ENCODE measurements around the gene CCKAR. TPM values are rescaled to one million over a fixed set of nuclear protein-coding genes. Genes with fewer than 3 reads are reported as not detected.

Gene CCKAR
- total and polyA plus RNA-seq, 9 donors = 0.06 to 0.17 TPM; not detected in 7

- H3K4me1 ChIP-seq (ENCODE audit: control insufficient read depth, insufficient read depth, low read length) = no peaks in the 10 kb centered on the region
- 43% methylated on average over 2 of the region's 8 CpGs for WGBS (ENCODE audit: insufficient coverage)
- DNase-seq = no peak
Observed at GRCh38 chr4:26447378-26447777, 42.9 kb downstream of the CCKAR start.

GRCh38 chr4:26441771-26442170, 48.5 kb downstream of the CCKAR start:
- Histone ChIP-seq H3K36me3 (ENCODE audit: control insufficient read depth, insufficient read depth, low read length) (peaks cover 9% of the 10 kb centered on the region), H3K9me3 (replicated peaks; ENCODE audit: control insufficient read depth, low read depth, low read length) (peaks cover 17% of the 10 kb centered on the region), H3K4me3 (ENCODE audit: low read length) (no peak overlapping the region), H3K27me3 (ENCODE audit: control insufficient read depth, insufficient read depth, low read length) (no peaks in the 10 kb centered on the region), H3K4me1 (ENCODE audit: control insufficient read depth, insufficient read depth, low read length) (no peaks in the 10 kb centered on the region), H3K27ac (ENCODE audit: low read length) (no peak overlapping the region)
- no CpG with 5 or more reads among the region's 5 CpGs for WGBS (ENCODE audit: insufficient coverage)
- DNase-seq = no peak

More at GRCh38 chr4:26447378-26447777, 42.9 kb downstream of the CCKAR start:
- Histone ChIP-seq H3K9me3 (replicated peaks; ENCODE audit: control insufficient read depth, low read depth, low read length) (peaks cover 20% of the 10 kb centered on the region), H3K36me3 (ENCODE audit: control insufficient read depth, insufficient read depth, low read length) (no peaks in the 10 kb centered on the region), H3K27me3 (ENCODE audit: control insufficient read depth, insufficient read depth, low read length) (no peaks in the 10 kb centered on the region), H3K4me3 (ENCODE audit: low read length) (no peak overlapping the region), H3K27ac (ENCODE audit: low read length) (no peak overlapping the region)

GRCh38 chr4:26441102-26441501, 49.2 kb downstream of the CCKAR start:
- Histone ChIP-seq H3K4me1 (ENCODE audit: control insufficient read depth, insufficient read depth, low read length) (no peaks in the 10 kb centered on the region), H3K9me3 (replicated peaks; ENCODE audit: control insufficient read depth, low read depth, low read length) (peaks cover 17% of the 10 kb centered on the region), H3K27me3 (ENCODE audit: control insufficient read depth, insufficient read depth, low read length) (no peaks in the 10 kb centered on the region), H3K36me3 (ENCODE audit: control insufficient read depth, insufficient read depth, low read length) (peaks cover 14% of the 10 kb centered on the region), H3K4me3 (ENCODE audit: low read length) (no peak overlapping the region), H3K27ac (ENCODE audit: low read length) (no peak overlapping the region)
- peak; percentile 54 for DNase-seq
- 54% methylated on average over 3 of the region's 7 CpGs for WGBS (ENCODE audit: insufficient coverage)

- no CpG with 5 or more reads among the region's 2 CpGs for WGBS (ENCODE audit: insufficient coverage)
- Histone ChIP-seq H3K36me3 (ENCODE audit: control insufficient read depth, insufficient read depth, low read length) (peaks cover 39% of the 10 kb centered on the region), H3K27me3 (ENCODE audit: control insufficient read depth, insufficient read depth, low read length) (no peaks in the 10 kb centered on the region), H3K4me1 (ENCODE audit: control insufficient read depth, insufficient read depth, low read length) (no peaks in the 10 kb centered on the region), H3K27ac (ENCODE audit: low read length) (no peak overlapping the region), H3K9me3 (replicated peaks; ENCODE audit: control insufficient read depth, low read depth, low read length) (no peaks in the 10 kb centered on the region), H3K4me3 (ENCODE audit: low read length) (no peak overlapping the region)
- DNase-seq = peak; percentile 35
Observed at GRCh38 chr4:26434030-26434639, 56.1 kb downstream of the CCKAR start.

- no peak overlapping the region for H3K27ac ChIP-seq (ENCODE audit: low read length)
- no peak for DNase-seq
- H3K9me3 ChIP-seq (replicated peaks; ENCODE audit: control insufficient read depth, low read depth, low read length) = no peaks in the 10 kb centered on the region
- H3K4me1 ChIP-seq (ENCODE audit: control insufficient read depth, insufficient read depth, low read length) = no peaks in the 10 kb centered on the region
- peaks cover 36% of the 10 kb centered on the region for H3K36me3 ChIP-seq (ENCODE audit: control insufficient read depth, insufficient read depth, low read length)
- H3K27me3 ChIP-seq (ENCODE audit: control insufficient read depth, insufficient read depth, low read length) = no peaks in the 10 kb centered on the region
- WGBS (ENCODE audit: insufficient coverage) = no CpG with 5 or more reads among the region's 1 CpG
- no peak overlapping the region for H3K4me3 ChIP-seq (ENCODE audit: low read length)
Observed at GRCh38 chr4:26433556-26433955, 56.7 kb downstream of the CCKAR start.

GRCh38 chr4:26432419-26432818, 57.9 kb downstream of the CCKAR start:
- H3K27ac ChIP-seq (ENCODE audit: low read length) = no peak overlapping the region
- no peaks in the 10 kb centered on the region for H3K4me1 ChIP-seq (ENCODE audit: control insufficient read depth, insufficient read depth, low read length)
- no peak overlapping the region for H3K4me3 ChIP-seq (ENCODE audit: low read length)
- no CpG with 5 or more reads among the region's 5 CpGs for WGBS (ENCODE audit: insufficient coverage)
- no peaks in the 10 kb centered on the region for H3K27me3 ChIP-seq (ENCODE audit: control insufficient read depth, insufficient read depth, low read length)
- H3K36me3 ChIP-seq (ENCODE audit: control insufficient read depth, insufficient read depth, low read length) = peaks cover 31% of the 10 kb centered on the region
- DNase-seq = no peak
- no peaks in the 10 kb centered on the region for H3K9me3 ChIP-seq (replicated peaks; ENCODE audit: control insufficient read depth, low read depth, low read length)

- no peaks in the 10 kb centered on the region for H3K27me3 ChIP-seq (ENCODE audit: control insufficient read depth, insufficient read depth, low read length)
- H3K36me3 ChIP-seq (ENCODE audit: control insufficient read depth, insufficient read depth, low read length) = peaks cover 32% of the 10 kb centered on the region
- H3K4me1 ChIP-seq (ENCODE audit: control insufficient read depth, insufficient read depth, low read length) = peaks cover under 1% of the 10 kb centered on the region
- no peaks in the 10 kb centered on the region for H3K9me3 ChIP-seq (replicated peaks; ENCODE audit: control insufficient read depth, low read depth, low read length)
- no peak overlapping the region for H3K4me3 ChIP-seq (ENCODE audit: low read length)
- no peak for DNase-seq
- whole genome bisulfite sequencing (ENCODE audit: insufficient coverage) = no CpG with 5 or more reads among the region's 2 CpGs
- no peak overlapping the region for H3K27ac ChIP-seq (ENCODE audit: low read length)
Observed at GRCh38 chr4:26431461-26432180, 58.7 kb downstream of the CCKAR start.

Other genes starting within 250 kb of the CCKAR start
- gene RBPJ, start 169.5 kb downstream of the CCKAR start, total RNA-seq = 80.0 TPM
- 10 to 100 TPM; 58.8 to 85.9 (median 69.0) TPM for gene RBPJ, start 169.5 kb downstream of the CCKAR start, polyA plus RNA-seq (ENCODE audit: insufficient read depth in 1 of 8, insufficient read length in 8 of 8, low replicate concordance in 1 of 8)
- 17.5 TPM for gene TBC1D19, start 93.6 kb upstream of the CCKAR start, total RNA-seq
- 1 to 10 TPM; 7.7 to 9.7 (median 8.9) TPM for gene TBC1D19, start 93.6 kb upstream of the CCKAR start, polyA plus RNA-seq (ENCODE audit: insufficient read depth in 1 of 8, insufficient read length in 8 of 8, low replicate concordance in 1 of 8)